Endothelial cell of umbilical vein (primary cell): ENCODE results near the gene TMEM120A.

ENCODE experiments used
- CTCF ChIP-seq, 2 donors: IDR thresholded peaks; 1 replicate in 1 of 2; 2 replicates in 1 of 2; pipeline ENCODE4 v1.5.1; 2011; ENCODE audit warnings: low read length in 2 of 2, mild to moderate bottlenecking in 2 of 2, moderate library complexity in 2 of 2, control low read depth in 1 of 2, inconsistent platforms in 1 of 2, low read depth in 1 of 2; ENCODE audit not compliant: insufficient read depth in 1 of 2; ENCODE audit errors: extremely low read depth in 1 of 2
- EZH2 ChIP-seq: IDR thresholded peaks from 2 replicates; pipeline ENCODE4 v1.6.1; 2012; ENCODE audit warnings: borderline replicate concordance, low read depth, mild to moderate bottlenecking, moderate library complexity, low read length, inconsistent platforms; ENCODE audit not compliant: severe bottlenecking
- FOS ChIP-seq: IDR thresholded peaks from 2 replicates; pipeline ENCODE4 v1.6.1; 2011; ENCODE audit warnings: mild to moderate bottlenecking, low read length, moderate library complexity, borderline replicate concordance; ENCODE audit not compliant: insufficient read depth
- MAX ChIP-seq: IDR thresholded peaks from 2 replicates; pipeline ENCODE4 v1.6.1; 2011; ENCODE audit not compliant: insufficient read depth, insufficient read length
- MYC ChIP-seq: IDR thresholded peaks from one replicate; pipeline ENCODE4 v1.6.1; 2011; ENCODE audit warnings: mild to moderate bottlenecking, low read depth, low read length
- POLR2A ChIP-seq: IDR thresholded peaks from 2 replicates; pipeline ENCODE4 v1.6.1; 2012; ENCODE audit warnings: low read depth, mild to moderate bottlenecking, control low read depth, low read length
- POLR2AphosphoS5 ChIP-seq: IDR thresholded peaks from 2 replicates; pipeline ENCODE4 v1.6.1; 2012; ENCODE audit warnings: low read depth, mild to moderate bottlenecking, control low read depth, low read length, moderate library complexity; ENCODE audit not compliant: insufficient read depth

GRCh38 chr7:75989500-75990388 lies 4.7 kb downstream of the TMEM120A start:
- TF ChIP-seq MAX (no peak), CTCF (IDR thresholded peaks at IDR 0.05; ENCODE audit: extremely low read depth in 1 of 2, insufficient read depth in 1 of 2, low read depth in 1 of 2, low read length in 2 of 2) (no peak), POLR2A (no peak), EZH2 (no peak), POLR2AphosphoS5 (no peak), FOS (no peak), MYC (no peak)
